GM19240 (cell line): ENCODE measurements around the gene NKTR.

Source experiments
- DNase-seq: peaks from one replicate; pipeline ENCODE4 v3.0.0; 2011; ENCODE audit warnings: low spot score; ENCODE audit not compliant: insufficient read length

The NKTR gene

GRCh38 chr3:42681361-42682038 lies 81.0 kb downstream of the NKTR start:
- DNase-seq = no peak

DNA sequence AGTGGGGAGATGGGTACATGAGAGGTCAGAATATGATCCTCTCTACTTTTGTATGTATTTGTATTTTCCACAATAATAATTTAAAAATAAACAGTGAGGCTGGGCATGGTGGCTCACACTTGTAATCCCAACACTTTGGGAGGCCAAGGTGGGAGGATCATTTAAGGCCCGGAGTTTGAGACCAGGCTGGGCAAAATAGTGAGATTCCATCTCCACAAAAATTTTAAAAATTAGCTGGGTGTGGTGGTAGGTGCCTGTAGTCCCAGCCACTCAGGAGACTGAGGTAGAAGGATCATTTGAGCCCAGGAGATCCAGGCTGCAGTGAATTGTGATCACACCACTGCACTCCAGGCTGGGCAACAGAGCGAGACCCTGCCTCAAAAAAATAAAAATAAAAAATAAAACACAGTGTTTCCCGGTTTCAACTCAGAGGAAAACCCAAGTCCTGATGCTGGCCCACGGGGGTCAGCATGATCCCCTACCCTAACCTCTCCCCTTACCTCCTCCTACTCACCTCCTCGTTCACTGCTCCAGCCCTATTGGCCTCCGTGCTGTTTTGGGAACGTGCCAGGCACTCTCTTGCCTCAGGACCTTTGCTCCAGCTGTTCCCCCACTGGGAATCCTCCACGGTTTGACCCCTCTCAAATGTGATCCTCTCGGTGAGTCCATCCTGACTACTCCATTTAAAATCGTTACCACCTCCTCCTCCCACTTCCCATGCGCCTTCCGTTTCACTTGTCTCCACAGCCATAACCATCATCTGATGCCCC lies 82.0 kb downstream of the NKTR start:
- DNase-seq = no peak

- DNase-seq = no peak
These were observed 83.6 kb downstream of the NKTR start for GRCh38 chr3:42683875-42684598.

DNA sequence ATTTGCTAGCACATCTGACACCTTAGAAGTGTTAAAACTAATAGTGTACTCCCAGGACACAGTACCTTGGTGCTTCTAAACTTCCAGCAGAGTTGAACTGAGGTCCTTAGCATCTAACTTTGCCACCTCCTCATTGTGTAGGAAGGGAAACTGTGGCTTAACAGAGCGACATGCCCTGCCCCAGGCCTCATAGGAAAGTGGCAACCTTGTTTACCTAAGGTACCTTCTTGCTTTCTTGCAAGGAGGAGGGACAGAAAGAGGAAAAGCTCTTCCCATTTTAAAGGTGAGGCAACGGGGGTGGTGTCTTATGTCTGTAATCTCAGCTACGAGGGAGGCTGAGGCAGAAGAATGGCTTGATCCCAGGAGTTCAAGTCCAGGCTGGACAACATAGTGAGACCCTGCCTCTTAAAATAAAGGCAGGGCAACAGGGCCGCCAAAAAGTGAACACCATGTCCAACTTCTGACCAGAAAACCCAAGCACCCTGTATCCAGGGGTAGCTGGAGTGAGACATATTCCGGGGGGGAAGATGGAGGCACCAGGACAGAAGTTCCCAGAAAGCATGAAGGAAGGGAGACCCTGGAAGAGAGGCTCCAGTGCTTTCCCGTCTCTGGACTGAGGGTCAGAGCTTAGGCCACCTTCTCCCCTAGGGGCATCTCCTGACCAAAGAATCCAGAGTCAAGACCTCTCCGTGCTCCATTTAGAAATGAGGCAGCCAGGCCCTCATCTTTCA lies 84.3 kb downstream of the NKTR start:
- no peak for DNase-seq

DNA sequence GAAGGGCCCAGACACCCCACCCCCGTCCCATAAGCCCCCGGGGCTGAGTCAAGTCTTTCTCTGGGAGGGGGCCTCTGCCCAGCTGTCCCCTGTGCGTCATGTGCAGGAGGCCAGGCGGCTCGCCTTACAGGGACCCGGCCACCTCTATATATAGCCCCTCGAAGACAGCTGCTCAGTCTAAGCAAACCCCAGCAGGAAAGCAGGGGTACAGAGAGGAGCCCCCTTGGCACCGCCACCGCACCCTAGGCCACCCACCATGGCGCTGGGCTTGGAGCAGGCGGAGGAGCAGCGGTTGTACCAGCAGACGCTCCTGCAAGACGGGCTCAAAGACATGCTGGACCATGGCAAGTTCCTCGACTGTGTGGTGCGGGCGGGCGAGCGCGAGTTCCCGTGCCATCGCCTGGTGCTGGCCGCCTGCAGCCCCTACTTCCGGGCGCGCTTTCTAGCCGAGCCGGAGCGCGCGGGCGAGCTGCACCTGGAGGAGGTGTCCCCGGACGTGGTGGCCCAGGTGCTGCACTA lies 84.9 kb downstream of the NKTR start, which contains the start of gene KLHL40:
KLHL40 (plus strand) TSS at position 175 of the 519 bp plus-strand sequence; CDS start at position 257, 82 bp downstream.
- DNase-seq = no peak

- DNase-seq = no peak
These were observed 85.7 kb downstream of the NKTR start for GRCh38 chr3:42685891-42686820.

GRCh38 chr3:42686832-42687650 lies 86.6 kb downstream of the NKTR start:
- DNase-seq = no peak

DNA sequence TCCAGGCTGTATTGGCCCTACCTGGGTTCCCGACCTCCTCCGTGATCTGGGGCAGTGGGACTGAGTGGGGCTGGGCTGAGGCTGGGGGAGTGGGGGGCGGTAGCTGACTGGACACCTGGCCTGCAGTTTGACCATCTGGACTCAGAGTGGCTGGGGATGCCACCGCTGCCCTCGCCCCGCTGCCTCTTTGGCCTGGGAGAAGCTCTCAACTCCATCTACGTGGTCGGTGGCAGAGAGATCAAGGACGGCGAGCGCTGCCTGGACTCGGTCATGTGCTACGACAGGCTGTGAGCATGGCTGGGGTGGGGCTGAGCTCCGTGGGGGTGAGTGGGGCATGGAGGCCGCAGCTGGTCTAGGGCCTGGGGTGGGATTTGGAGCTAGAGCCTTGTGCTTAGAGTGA lies 87.5 kb downstream of the NKTR start:
- DNase-seq = no peak

GRCh38 chr3:42688487-42689420 lies 88.3 kb downstream of the NKTR start:
- DNase-seq = no peak

- no peak for DNase-seq
These were observed 89.0 kb downstream of the NKTR start for GRCh38 chr3:42689421-42690014.

DNA sequence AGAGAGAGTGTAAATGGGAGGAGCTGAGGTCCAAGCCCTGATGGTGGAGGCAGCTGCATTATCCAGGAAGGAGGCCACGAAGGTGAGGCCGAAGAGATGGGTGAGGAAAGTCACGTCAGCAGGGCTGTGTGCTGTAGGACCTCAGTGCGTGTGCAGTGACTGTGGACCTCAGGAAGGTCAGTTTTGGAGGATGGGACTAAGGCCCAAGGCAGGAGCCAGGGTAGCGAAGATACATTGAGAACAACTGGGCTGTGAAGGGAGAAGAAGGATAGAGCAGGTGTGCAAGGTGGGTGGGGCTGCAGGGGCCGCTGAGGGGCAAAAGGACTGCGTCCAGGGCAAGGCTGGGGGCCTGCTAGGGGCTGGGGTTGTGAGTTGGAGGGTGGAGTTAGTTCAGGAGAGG lies 89.7 kb downstream of the NKTR start:
- DNase-seq = no peak

- DNase-seq = no peak
These were observed 90.5 kb downstream of the NKTR start for GRCh38 chr3:42690766-42691680.

- no peak for DNase-seq
These were observed 91.6 kb downstream of the NKTR start for GRCh38 chr3:42691816-42692666.

DNA sequence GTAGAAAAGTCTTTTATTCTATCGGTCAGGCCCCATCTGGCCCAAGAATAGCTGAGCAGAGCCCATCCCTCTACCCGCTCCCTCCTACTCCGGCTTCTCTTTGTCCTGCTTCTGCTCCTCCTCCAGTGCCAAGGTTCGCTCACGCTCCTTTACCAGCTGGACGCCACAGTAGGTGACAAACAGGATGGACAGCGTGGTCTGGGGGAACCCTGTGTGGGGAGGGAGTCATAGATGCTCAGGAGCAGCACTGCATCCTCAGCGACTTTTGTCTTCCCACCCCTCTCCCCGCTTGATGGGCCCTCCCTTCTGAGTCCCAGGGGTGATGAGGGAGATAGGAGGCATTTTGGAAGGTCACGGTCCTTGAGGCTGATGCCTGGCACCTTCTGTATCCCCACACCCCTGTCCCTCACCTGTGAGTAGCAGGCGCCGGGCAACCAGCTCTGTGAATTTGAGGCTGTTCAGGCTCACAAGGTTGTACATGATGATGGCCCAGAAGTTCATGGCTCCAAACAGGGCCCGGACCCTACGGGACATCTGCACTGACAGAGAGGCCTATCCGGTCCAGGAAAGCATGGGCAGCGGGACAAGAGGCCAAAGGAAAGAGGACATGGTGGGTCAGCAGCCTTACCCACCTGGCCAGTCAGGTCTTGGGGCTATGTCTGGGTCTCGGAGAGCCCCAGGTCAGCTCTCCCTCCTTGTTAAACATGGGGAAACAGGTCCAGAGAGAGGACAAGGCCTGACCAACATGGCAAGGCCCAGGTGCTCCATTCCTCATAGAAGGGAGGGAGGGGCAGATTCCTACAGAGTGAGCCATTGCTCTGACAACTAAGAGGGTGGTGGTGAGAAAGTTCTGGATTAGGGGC lies 92.4 kb downstream of the NKTR start:
- DNase-seq = no peak

GRCh38 chr3:42693530-42693930 lies 93.0 kb downstream of the NKTR start:
- no peak for DNase-seq
